GM23248 (cell line): Measurements from ENCODE around the gene NRG4.

ENCODE experiments used
- EZH2 ChIP-seq: fragments of 200-600 bp; sonication (generic); IDR thresholded peaks from 2 replicates; pipeline ENCODE4 v1.6.1; 2018; ENCODE audit warnings: antibody characterized with exemption, mild to moderate bottlenecking; ENCODE audit not compliant: insufficient read depth, poor library complexity, severe bottlenecking
- EZH2phosphoT487 ChIP-seq: fragments of 200-600 bp; sonication (generic); IDR thresholded peaks from 2 replicates; pipeline ENCODE4 v1.6.1; 2018; ENCODE audit warnings: antibody characterized with exemption, moderate library complexity, mild to moderate bottlenecking, low read depth; ENCODE audit not compliant: insufficient read depth

DNA sequence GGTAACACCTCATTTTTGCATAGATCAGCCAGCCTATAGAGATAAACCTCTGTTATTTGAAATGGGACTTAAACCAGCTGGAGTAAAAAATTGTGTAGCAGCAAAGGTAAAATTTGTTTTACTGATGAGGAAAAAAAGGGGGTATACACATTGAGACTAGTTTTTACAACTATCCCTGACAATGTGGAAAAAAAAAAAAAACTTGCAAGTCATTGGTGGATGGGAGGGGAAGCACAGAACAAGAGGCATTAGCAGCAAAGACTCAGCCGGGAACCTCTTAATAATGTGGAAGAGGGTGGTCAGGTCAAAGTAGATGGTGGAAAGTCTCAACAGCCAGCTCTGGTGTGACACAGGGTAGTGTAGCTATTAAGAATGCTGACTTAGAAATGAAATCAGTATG is 94.1 kb downstream of the NRG4 start:
- no peak for TF ChIP-seq EZH2
- no peak for TF ChIP-seq EZH2phosphoT487
